OCI-LY3 (cell line): Measurements from ENCODE around the gene CYBRD1.

ENCODE experiments used
- H2AFZ ChIP-seq: fragments of 200-600, 300-600 bp; shearing (Covaris generic); 2 replicates; pipeline ENCODE4 v1.6.0; 2014; ENCODE audit warnings: antibody characterized with exemption, low read depth, low read length
- H3K27ac ChIP-seq: fragments of 200-600, 300-600 bp; sonication (generic); 2 replicates; pipeline ENCODE4 v1.5.1; 2014; ENCODE audit warnings: mild to moderate bottlenecking, low read length, moderate library complexity, mixed read lengths
- H3K27me3 ChIP-seq: fragments of 200-600, 300-600 bp; sonication (generic); 2 replicates; pipeline ENCODE4 v1.6.1; 2014; ENCODE audit warnings: low read depth, low read length, mixed read lengths
- H3K36me3 ChIP-seq: fragments of 200-600, 300-600 bp; sonication (generic); replicated peaks from 2 replicates; pipeline ENCODE3; 2014; ENCODE audit warnings: low read depth, low read length, mixed read lengths
- H3K4me1 ChIP-seq: fragments of 300-600, 200-600 bp; sonication (generic); 2 replicates; pipeline ENCODE4 v1.6.1; 2014; ENCODE audit warnings: low read length, mixed read lengths
- H3K4me2 ChIP-seq: fragments of 200-600, 300-600 bp; sonication (generic); 2 replicates; pipeline ENCODE4 v1.6.1; 2014; ENCODE audit warnings: low read length, mixed read lengths
- H3K4me3 ChIP-seq: fragments of 300-600, 200-600 bp; sonication (generic); 2 replicates; pipeline ENCODE4 v1.5.1; 2014; ENCODE audit warnings: antibody characterized with exemption, mild to moderate bottlenecking, low read length, moderate library complexity
- H3K79me2 ChIP-seq: fragments of 300-600, 200-600 bp; shearing (Covaris generic); 2 replicates; pipeline ENCODE4 v1.6.1; 2014; ENCODE audit warnings: mild to moderate bottlenecking, low read length, mixed read lengths
- H3K9ac ChIP-seq: fragments of 300-600, 200-600 bp; shearing (Covaris generic); 2 replicates; pipeline ENCODE4 v1.6.0; 2014; ENCODE audit warnings: mild to moderate bottlenecking, low read length, moderate library complexity
- H3K9me3 ChIP-seq: fragments of 200-600, 300-600 bp; shearing (Covaris generic); 2 replicates; pipeline ENCODE4 v1.6.1; 2014; ENCODE audit warnings: low read length, mixed read lengths; ENCODE audit not compliant: insufficient read depth
- H4K20me1 ChIP-seq: fragments of 200-600, 300-600 bp; sonication (generic); 2 replicates; pipeline ENCODE4 v1.6.1; 2016; ENCODE audit warnings: low read length, mixed read lengths; ENCODE audit not compliant: insufficient read depth
- CTCF ChIP-seq: fragments of 200-600, 300-600 bp; sonication (generic); IDR thresholded peaks from 2 replicates; pipeline ENCODE4 v1.5.1; 2014; ENCODE audit warnings: antibody characterized with exemption, low read length, low read depth
- EZH2phosphoT487 ChIP-seq: fragments of 200-600 bp; shearing (Covaris generic); IDR thresholded peaks from 2 replicates; pipeline ENCODE4 v1.6.1; 2018; ENCODE audit warnings: antibody characterized with exemption, mixed run types, low read depth

The CYBRD1 gene

GRCh38 chr2:171583566-171583965, 61.3 kb downstream of the CYBRD1 start:
- Histone ChIP-seq H3K9ac (no peak overlapping the region), H3K9me3 (peaks cover 4% of the 10 kb centered on the region; the same call in 1 of the 2 replicates), H3K4me2 (no peak overlapping the region), H3K4me1 (peaks cover 5% of the 10 kb centered on the region; the same call in 1 of the 2 replicates), H3K27ac (no peak overlapping the region), H3K36me3 (no peaks in the 10 kb centered on the region), H2AFZ (no peak overlapping the region), H3K27me3 (no peaks in the 10 kb centered on the region), H3K79me2 (no peaks in the 10 kb centered on the region), H3K4me3 (no peak overlapping the region), H4K20me1 (no peaks in the 10 kb centered on the region)
- TF ChIP-seq CTCF, result no peak

GRCh38 chr2:171584001-171584400, 61.7 kb downstream of the CYBRD1 start:
- no peak overlapping the region for H3K4me2 ChIP-seq
- TF ChIP-seq CTCF (no peak), EZH2phosphoT487 (no peak)

GRCh38 chr2:171587132-171587531, 64.9 kb downstream of the CYBRD1 start:
- no peaks in the 10 kb centered on the region for H3K79me2 ChIP-seq
- no peak overlapping the region for H3K4me2 ChIP-seq
- H3K27ac ChIP-seq, result no peak overlapping the region
- H3K4me1 ChIP-seq, result peaks cover 5% of the 10 kb centered on the region; the same call in 1 of the 2 replicates
- no peaks in the 10 kb centered on the region for H3K27me3 ChIP-seq
- no peaks in the 10 kb centered on the region for H3K36me3 ChIP-seq
- peaks cover 4% of the 10 kb centered on the region; the same call in 1 of the 2 replicates for H3K9me3 ChIP-seq
- TF ChIP-seq EZH2phosphoT487, result no peak
- TF ChIP-seq CTCF, result no peak
- H3K9ac ChIP-seq, result no peak overlapping the region
- no peaks in the 10 kb centered on the region for H4K20me1 ChIP-seq
- H3K4me3 ChIP-seq, result no peak overlapping the region
- H2AFZ ChIP-seq, result no peak overlapping the region

More at GRCh38 chr2:171584001-171584400, 61.7 kb downstream of the CYBRD1 start:
- peaks cover 4% of the 10 kb centered on the region; the same call in 1 of the 2 replicates for H3K9me3 ChIP-seq
- H3K36me3 ChIP-seq, result no peaks in the 10 kb centered on the region
- H3K27ac ChIP-seq, result no peak overlapping the region
- H4K20me1 ChIP-seq, result no peaks in the 10 kb centered on the region
- H3K4me1 ChIP-seq, result peaks cover 5% of the 10 kb centered on the region; the same call in 1 of the 2 replicates
- H3K79me2 ChIP-seq, result no peaks in the 10 kb centered on the region
- no peak overlapping the region for H3K4me3 ChIP-seq
- H2AFZ ChIP-seq, result no peak overlapping the region
- no peak overlapping the region for H3K9ac ChIP-seq
- H3K27me3 ChIP-seq, result no peaks in the 10 kb centered on the region

- Histone ChIP-seq H3K4me2 (no peak overlapping the region), H3K27ac (no peak overlapping the region), H2AFZ (no peak overlapping the region), H3K9me3 (peaks cover 4% of the 10 kb centered on the region; the same call in 1 of the 2 replicates), H3K4me1 (peaks cover 5% of the 10 kb centered on the region; the same call in 1 of the 2 replicates), H3K36me3 (no peaks in the 10 kb centered on the region), H3K27me3 (no peaks in the 10 kb centered on the region), H3K79me2 (no peaks in the 10 kb centered on the region), H4K20me1 (no peaks in the 10 kb centered on the region), H3K9ac (no peak overlapping the region), H3K4me3 (no peak overlapping the region)
- TF ChIP-seq EZH2phosphoT487, result no peak
- no peak for TF ChIP-seq CTCF
Measured at GRCh38 chr2:171587567-171587966, 65.3 kb downstream of the CYBRD1 start.
